Measurements from ENCODE around the gene TRMT61A. TPM values are rescaled to one million over a fixed set of nuclear protein-coding genes. Genes with fewer than 3 reads are reported as not detected.
A peak's percentile ranks its signal among the peaks of the same experiment; 100 is the strongest.

TRMT61A gene
- total RNA-seq, 1 donor from 2014 or later: 7.0 TPM

- no peak for DNase-seq
Observed at GRCh38 chr14:103535891-103536565, 7.0 kb downstream of the TRMT61A start.

GRCh38 chr14:103536693-103537092 is 7.7 kb downstream of the TRMT61A start:
- no peak for DNase-seq

GRCh38 chr14:103537175-103537990 is 8.4 kb downstream of the TRMT61A start:
- DNase-seq: no peak

- no peak for DNase-seq
Observed at GRCh38 chr14:103538291-103539055, 9.5 kb downstream of the TRMT61A start.

GRCh38 chr14:103539056-103539825 is 10.2 kb downstream of the TRMT61A start:
- DNase-seq: no peak

- DNase-seq: peak; percentile 79
Observed at GRCh38 chr14:103540821-103541708, 12.1 kb downstream of the TRMT61A start.

- no peak for DNase-seq
Observed at GRCh38 chr14:103541709-103542604, 13.0 kb downstream of the TRMT61A start.

- peak; percentile 96 for DNase-seq
Observed at GRCh38 chr14:103542605-103543088, 13.7 kb downstream of the TRMT61A start.

GRCh38 chr14:103543140-103543539 is 14.1 kb downstream of the TRMT61A start:
- DNase-seq: no peak

- peak; percentile 18 for DNase-seq
Observed at GRCh38 chr14:103543721-103544387, 14.9 kb downstream of the TRMT61A start.

GRCh38 chr14:103544388-103545218 is 15.6 kb downstream of the TRMT61A start:
- DNase-seq: peak; percentile 92

- DNase-seq: no peak
Observed at GRCh38 chr14:103545219-103545914, 16.4 kb downstream of the TRMT61A start.

- DNase-seq: peak; percentile 67
Observed at GRCh38 chr14:103545915-103546651, 17.1 kb downstream of the TRMT61A start.

- peak; percentile 84 for DNase-seq
Observed at GRCh38 chr14:103546652-103547454, 17.9 kb downstream of the TRMT61A start.

GRCh38 chr14:103547455-103547940 is 18.5 kb downstream of the TRMT61A start:
- DNase-seq: no peak
